ENCODE measurements around the gene RHO. TPM values are rescaled to one million over a fixed set of nuclear protein-coding genes. Genes with fewer than 3 reads are reported as not detected.
A peak's percentile ranks its signal among the peaks of the same experiment; 100 is the strongest.

The RHO gene
- total RNA-seq, 2 donors from 2014 or later, result not detected

- Histone ChIP-seq H3K9me3 (no peaks in the 10 kb centered on the region), H3K4me1 (peaks cover 11% of the 10 kb centered on the region), H3K4me3 (no peak overlapping the region), H3K36me3 (replicated peaks in 1 of 2; ENCODE audit: insufficient read depth in 1 of 2, low read depth in 2 of 2) (no peaks in the 10 kb centered on the region), H3K27me3 (no peaks in the 10 kb centered on the region), H3K27ac (no peak overlapping the region)
- DNase-seq (peak in 1 of 4 donors; percentile 32), ATAC-seq (peak; percentile 28)
- WGBS, 2 donors, result 29 to 37% methylated on average over 6 of the region's 6 CpGs
- intact Hi-C loops (cut with DNase I), result no loop called here
- TF ChIP-seq POLR2A (IDR thresholded peaks at IDR 0.05), result no peak
- TF ChIP-seq CTCF (IDR thresholded peaks at IDR 0.05), result no peak
Observed at GRCh38 chr3:129530251-129530791, 1.9 kb downstream of the RHO start.

- intact Hi-C loops (cut with DNase I), result no loop called here
- Histone ChIP-seq H3K4me1 (peaks cover 11% of the 10 kb centered on the region), H3K4me3 (no peak overlapping the region), H3K27ac (no peak overlapping the region), H3K9me3 (no peaks in the 10 kb centered on the region), H3K27me3 (no peaks in the 10 kb centered on the region), H3K36me3 (replicated peaks in 1 of 2; ENCODE audit: insufficient read depth in 1 of 2, low read depth in 2 of 2) (no peaks in the 10 kb centered on the region)
- no peak for DNase-seq
- 90 to 95% methylated on average over 2 to 13 of the region's 13 CpGs for WGBS, 2 donors
- no peak for TF ChIP-seq CTCF (IDR thresholded peaks at IDR 0.05)
- ATAC-seq, result no peak
Observed at GRCh38 chr3:129530821-129531220, 2.4 kb downstream of the RHO start.

DNA sequence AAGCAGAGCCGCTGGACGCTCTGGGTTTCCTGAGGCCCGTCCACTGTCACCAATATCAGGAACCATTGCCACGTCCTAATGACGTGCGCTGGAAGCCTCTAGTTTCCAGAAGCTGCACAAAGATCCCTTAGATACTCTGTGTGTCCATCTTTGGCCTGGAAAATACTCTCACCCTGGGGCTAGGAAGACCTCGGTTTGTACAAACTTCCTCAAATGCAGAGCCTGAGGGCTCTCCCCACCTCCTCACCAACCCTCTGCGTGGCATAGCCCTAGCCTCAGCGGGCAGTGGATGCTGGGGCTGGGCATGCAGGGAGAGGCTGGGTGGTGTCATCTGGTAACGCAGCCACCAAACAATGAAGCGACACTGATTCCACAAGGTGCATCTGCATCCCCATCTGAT lies 3.3 kb downstream of the RHO start:
- Histone ChIP-seq H3K27me3 (no peaks in the 10 kb centered on the region), H3K27ac (no peak overlapping the region), H3K4me3 (no peak overlapping the region), H3K36me3 (replicated peaks in 1 of 2; ENCODE audit: insufficient read depth in 1 of 2, low read depth in 2 of 2) (no peaks in the 10 kb centered on the region), H3K9me3 (no peaks in the 10 kb centered on the region), H3K4me1 (peaks cover 11% of the 10 kb centered on the region)
- DNase-seq, result no peak
- no peak for ATAC-seq
- WGBS, 2 donors, result 90% methylated on average over 11 of the region's 11 CpGs
- no peak for TF ChIP-seq POLR2A (IDR thresholded peaks at IDR 0.05)
- TF ChIP-seq CTCF (IDR thresholded peaks at IDR 0.05), result no peak
- intact Hi-C loops (cut with DNase I), result no loop called here

DNA sequence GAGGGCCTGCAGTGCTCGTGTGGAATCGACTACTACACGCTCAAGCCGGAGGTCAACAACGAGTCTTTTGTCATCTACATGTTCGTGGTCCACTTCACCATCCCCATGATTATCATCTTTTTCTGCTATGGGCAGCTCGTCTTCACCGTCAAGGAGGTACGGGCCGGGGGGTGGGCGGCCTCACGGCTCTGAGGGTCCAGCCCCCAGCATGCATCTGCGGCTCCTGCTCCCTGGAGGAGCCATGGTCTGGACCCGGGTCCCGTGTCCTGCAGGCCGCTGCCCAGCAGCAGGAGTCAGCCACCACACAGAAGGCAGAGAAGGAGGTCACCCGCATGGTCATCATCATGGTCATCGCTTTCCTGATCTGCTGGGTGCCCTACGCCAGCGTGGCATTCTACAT lies 3.8 kb downstream of the RHO start:
- Histone ChIP-seq H3K4me1 (peaks cover 11% of the 10 kb centered on the region), H3K9me3 (no peaks in the 10 kb centered on the region), H3K27me3 (no peaks in the 10 kb centered on the region), H3K27ac (no peak overlapping the region), H3K4me3 (no peak overlapping the region), H3K36me3 (replicated peaks in 1 of 2; ENCODE audit: insufficient read depth in 1 of 2, low read depth in 2 of 2) (no peaks in the 10 kb centered on the region)
- TF ChIP-seq CTCF (IDR thresholded peaks at IDR 0.05) (no peak), POLR2A (IDR thresholded peaks at IDR 0.05) (no peak)
- DNase-seq (no peak), ATAC-seq (no peak)
- WGBS, 2 donors, result 90 to 92% methylated on average over 8 to 16 of the region's 20 CpGs
- intact Hi-C loops (cut with DNase I), result no loop called here

- Histone ChIP-seq H3K27ac (no peak overlapping the region), H3K4me1 (peaks cover 11% of the 10 kb centered on the region), H3K4me3 (no peak overlapping the region), H3K27me3 (no peaks in the 10 kb centered on the region), H3K36me3 (replicated peaks in 1 of 2; ENCODE audit: insufficient read depth in 1 of 2, low read depth in 2 of 2) (no peaks in the 10 kb centered on the region), H3K9me3 (no peaks in the 10 kb centered on the region)
- ATAC-seq (no peak), DNase-seq (no peak)
- 87 to 90% methylated on average over 9 to 16 of the region's 16 CpGs for WGBS, 2 donors
- TF ChIP-seq CTCF (IDR thresholded peaks at IDR 0.05) (no peak), POLR2A (IDR thresholded peaks at IDR 0.05) (no peak)
- intact Hi-C loops (cut with DNase I), result no loop called here
Observed at GRCh38 chr3:129533406-129533805, 5.0 kb downstream of the RHO start.

Measured in body of pancreas (tissue), 4 donors.